HepG2 (cell line): Measurements from ENCODE around the gene GADD45A. TPM values are rescaled to one million over a fixed set of nuclear protein-coding genes. Genes with fewer than 3 reads are reported as not detected.

ENCODE experiments used
- ATAC-seq: fragments of 200-7000 bp; cut with Tn5 transposase; 3 replicates; pipeline ENCODE4 v1.9.1; 2020; ENCODE audit warnings: mild to moderate bottlenecking, moderate library complexity
- BruUV-seq: library from RNA; stranded (reverse); fragments of 400-500 nt; replicated peaks from 2 replicates; lab custom pipeline; 2021; lab: Mats Ljungman, UMichigan
- CTCF ChIA-PET: fragments of 300-600 bp; formaldehyde crosslinking; extraction: SDS; loops from one replicate; lab custom pipeline; 2021; ENCODE audit warnings: low total read pairs, inconsistent platforms, low intra/inter-chr PET ratio; lab: Yijun Ruan, JAX
- POLR2A ChIA-PET: fragments of 350-600 bp; sonication (Branson Sonifier 250); formaldehyde crosslinking; loops from one replicate; lab custom pipeline; 2020; ENCODE audit warnings: antibody characterized with exemption, inconsistent platforms; lab: Yijun Ruan, JAX
- DNase-seq: peaks from one replicate; pipeline ENCODE4 v3.0.0-alpha.2; 2015; ENCODE audit warnings: low spot score
- FAIRE-seq: peaks from 3 replicates; lab custom pipeline; 2011; peaks lifted over from hg19 to GRCh38; lab: Jason Lieb, UNC
- H2AFZ ChIP-seq: one replicate; pipeline ENCODE4 v1.6.1; 2011; ENCODE audit warnings: low read length, inconsistent platforms
- H3K27ac ChIP-seq: fragments of 300-600 bp; 3 replicates; pipeline ENCODE4 v1.8.0; 2011; ENCODE audit warnings: mixed run types, mild to moderate bottlenecking, mixed read lengths, low read length, inconsistent platforms; ENCODE audit not compliant: insufficient read depth; ENCODE audit errors: extremely low read length
- H3K27me3 ChIP-seq, 2 experiments: fragments of 200-600 bp in 1 of 2; 2 replicates in 1 of 2; 3 replicates in 1 of 2; pipeline versions ENCODE4 v1.6.0 to v1.8.0; 2011; ENCODE audit warnings: low read length in 2 of 2, mild to moderate bottlenecking in 2 of 2, moderate library complexity in 2 of 2, inconsistent platforms in 1 of 2; ENCODE audit not compliant: insufficient read depth in 2 of 2, control insufficient read depth in 1 of 2
- H3K36me3 ChIP-seq, 2 experiments: fragments of 200-600 bp in 1 of 2; replicated peaks in 1 of 2; 2 replicates in 1 of 2; 3 replicates in 1 of 2; pipeline versions ENCODE4 v1.5.1 to v1.8.0; 2011; ENCODE audit warnings: low read length in 2 of 2, inconsistent platforms in 1 of 2; ENCODE audit not compliant: insufficient read depth in 2 of 2, control insufficient read depth in 1 of 2
- H3K4me1 ChIP-seq: 2 replicates; pipeline ENCODE4 v1.5.1; 2012; ENCODE audit warnings: low read length, inconsistent platforms; ENCODE audit not compliant: insufficient read depth
- H3K4me2 ChIP-seq: 2 replicates; pipeline ENCODE4 v1.6.0; 2011; ENCODE audit warnings: low read depth, low read length, inconsistent platforms
- H3K4me3 ChIP-seq, 3 experiments: fragments of 200-600 bp in 1 of 3; sonication (generic), shearing (Covaris generic) in 1 of 3; replicated peaks in 1 of 3; 2 replicates each; pipeline ENCODE4 v1.5.1; 2011 to 2016; ENCODE audit warnings: low read length in 3 of 3, inconsistent platforms in 2 of 3, low read depth in 2 of 3, mild to moderate bottlenecking in 2 of 3, control low read depth in 1 of 3, mixed read lengths in 1 of 3; ENCODE audit not compliant: insufficient read depth in 1 of 3
- H3K79me2 ChIP-seq: one replicate; pipeline ENCODE4 v1.6.1; 2011; ENCODE audit warnings: low read length, inconsistent platforms; ENCODE audit not compliant: insufficient read depth
- H3K9ac ChIP-seq: 2 replicates; pipeline ENCODE4 v1.6.0; 2011; ENCODE audit warnings: mild to moderate bottlenecking, low read depth, low read length, inconsistent platforms; ENCODE audit not compliant: insufficient read depth
- H3K9me3 ChIP-seq: 2 replicates; pipeline ENCODE4 v1.5.1; 2012; ENCODE audit warnings: mild to moderate bottlenecking, low read length
- H4K20me1 ChIP-seq: 2 replicates; pipeline ENCODE4 v1.6.0; 2011; ENCODE audit warnings: inconsistent platforms, mild to moderate bottlenecking, low read length, moderate library complexity; ENCODE audit not compliant: insufficient read depth
- FLYWCH1 ChIP-seq: sonication (generic); formaldehyde crosslinking; IDR thresholded peaks from 2 replicates; pipeline ENCODE4 v1.8.1; 2023; ENCODE audit warnings: mild to moderate bottlenecking, missing genetic modification reagents
- JUND ChIP-seq: sonication (generic); formaldehyde crosslinking; IDR thresholded peaks from 2 replicates; pipeline ENCODE4 v1.8.0; 2022; ENCODE audit warnings: mild to moderate bottlenecking, missing genetic modification reagents
- NFIB ChIP-seq: sonication (generic); formaldehyde crosslinking; IDR thresholded peaks from 2 replicates; pipeline ENCODE4 v1.9.0; 2021; ENCODE audit warnings: missing genetic modification reagents, mild to moderate bottlenecking, borderline replicate concordance
- ZNF136 ChIP-seq: sonication (generic); formaldehyde crosslinking; IDR thresholded peaks from 2 replicates; pipeline ENCODE4 v1.8.1; 2022; ENCODE audit warnings: low read depth, mild to moderate bottlenecking, moderate library complexity, missing genetic modification reagents
- ZNF296 ChIP-seq: sonication (generic); formaldehyde crosslinking; conservative IDR thresholded peaks from 2 replicates; pipeline ENCODE4 v1.5.0; 2020; ENCODE audit warnings: mild to moderate bottlenecking, missing genetic modification reagents
- ZNF563 ChIP-seq: sonication (generic); formaldehyde crosslinking; IDR thresholded peaks from 2 replicates; pipeline ENCODE4 v1.8.0; 2022; ENCODE audit warnings: mild to moderate bottlenecking, moderate library complexity, missing genetic modification reagents
- ZNF710 ChIP-seq: sonication (generic); formaldehyde crosslinking; IDR thresholded peaks from 2 replicates; pipeline ENCODE4 v1.5.0; 2020; ENCODE audit warnings: mild to moderate bottlenecking, missing genetic modification reagents, borderline replicate concordance
- WGBS: methylation state at CpG from one replicate; pipeline ENCODE4 v1.1.6; 2017; ENCODE audit warnings: low lambda C conversion rate; 5-methylcytosine and 5-hydroxymethylcytosine counted together
- in situ Hi-C: cut with HindIII; loops from 2 replicates; pipeline ENCODE4 v1.10.0; 2017; ENCODE audit warnings: low pct_unique_long_range_greater_than_20kb; ENCODE audit not compliant: extremely low pct_ligation_motif_present
- intact Hi-C: fragments of 100-400 bp; cut with micrococcal nuclease; formaldehyde crosslinking; loops from one replicate; pipeline ENCODE4 v1.10.0; 2022; ENCODE audit not compliant: unreplicated experiment
- polyA plus RNA-seq, 8 experiments: library from polyadenylated mRNA; depleted of rRNA in 3 of 8; stranded (reverse) in 7 of 8; unstranded in 1 of 8; fragments of >200 nt; fragmentation: Illumina TruSeq in 4 of 8; extraction: Trizol in 4 of 8; gene quantifications; 2 replicates each; pipeline versions ENCODE4 v1.2.1 to v1.2.3, GENCODE V29; 2011 to 2016; ENCODE audit warnings: low read depth in 4 of 8, missing spikeins in 1 of 8, mixed read lengths in 1 of 8; ENCODE audit not compliant: insufficient read depth in 1 of 8
- total RNA-seq, 5 experiments: library from RNA; depleted of rRNA; stranded (reverse); fragments of >200 nt; fragmentation: Illumina TruSeq; extraction: Trizol; gene quantifications; 2 replicates each; pipeline ENCODE4 v1.2.3, GENCODE V29; 2016; ENCODE audit warnings: low read depth in 1 of 5

GADD45A gene
- total and polyA plus RNA-seq, 2 of the 13 experiments (the other 11 are each of a cell fraction or from before 2014, with no cell fraction given), result 33.2 to 46.2 TPM

- TF ChIP-seq NFIB (CRISPR knock-in tag) (no peak), ZNF296 (CRISPR knock-in tag) (no peak), ZNF563 (CRISPR knock-in tag) (no peak), FLYWCH1 (no peak), ZNF136 (CRISPR knock-in tag) (no peak), ZNF710 (CRISPR knock-in tag) (no peak), JUND (CRISPR knock-in tag) (no peak)
- TF ChIP-seq, all 625 proteins: peak for 0
- H3K27me3 ChIP-seq, result no peaks in the 10 kb centered on the region; a peak in 1 of 5 replicates
- no peak overlapping the region for H3K9ac ChIP-seq
- H3K36me3 ChIP-seq, result no peaks in the 10 kb centered on the region
- ChIA-PET CTCF (no interaction called here), POLR2A (no interaction called here)
- no peak for DNase-seq
- H3K4me3 ChIP-seq, result no peak overlapping the region
- no peak overlapping the region for H3K27ac ChIP-seq
- H3K79me2 ChIP-seq, result no peaks in the 10 kb centered on the region
- intact Hi-C loops, result no loop called here
- in situ Hi-C loops, result no loop called here
- peaks cover 57% of the 10 kb centered on the region for H3K4me1 ChIP-seq
- H4K20me1 ChIP-seq, result no peaks in the 10 kb centered on the region
- H3K9me3 ChIP-seq, result no peaks in the 10 kb centered on the region
- no peak overlapping the region for H3K4me2 ChIP-seq
- no peak for ATAC-seq
- WGBS, result 58% methylated on average over 4 of the region's 4 CpGs
- no TSS peak for BruUV-seq
- FAIRE-seq, result no peak
- no peak overlapping the region for H2AFZ ChIP-seq
Observed at GRCh38 chr1:67716800-67717199, 31.8 kb downstream of the GADD45A start.
